Muscle of leg (tissue), 11 donors: ENCODE measurements around the gene HARBI1. TPM values are rescaled to one million over a fixed set of nuclear protein-coding genes. Genes with fewer than 3 reads are reported as not detected.

Source experiments
- DNase-seq: peaks from one replicate; pipeline ENCODE4 v3.0.0; 2013
- H3K27ac ChIP-seq: one replicate; pipeline ENCODE4 v1.5.1; 2013; ENCODE audit warnings: mild to moderate bottlenecking, low read length, control low read depth
- H3K27me3 ChIP-seq: one replicate; pipeline ENCODE4 v1.6.1; 2013; ENCODE audit warnings: low read length; ENCODE audit not compliant: control insufficient read depth, insufficient read depth
- H3K36me3 ChIP-seq: one replicate; pipeline ENCODE4 v1.6.1; 2013; ENCODE audit warnings: low read length; ENCODE audit not compliant: control insufficient read depth, insufficient read depth
- H3K4me1 ChIP-seq: one replicate; pipeline ENCODE4 v1.6.1; 2013; ENCODE audit warnings: low read length; ENCODE audit not compliant: control insufficient read depth, insufficient read depth
- H3K4me3 ChIP-seq: one replicate; pipeline ENCODE4 v1.5.1; 2013; ENCODE audit warnings: low read length, control low read depth
- H3K9me3 ChIP-seq: replicated peaks from 2 replicates; pipeline ENCODE4 v1.6.1; 2013; ENCODE audit warnings: low read depth, low read length; ENCODE audit not compliant: control insufficient read depth
- WGBS: methylation state at CpG from one replicate; pipeline ENCODE4 v1.1.5; 2013; ENCODE audit warnings: missing lambda C conversion rate; ENCODE audit not compliant: insufficient coverage; 5-methylcytosine and 5-hydroxymethylcytosine counted together
- polyA plus RNA-seq, 8 donors: library from polyadenylated mRNA; unstranded; fragments of 120-200 nt; gene quantifications; one replicate each; pipeline versions ENCODE4 v1.2.1 to v1.2.3, GENCODE V29; 2013; ENCODE audit warnings: inconsistent platforms in 1 of 8, low replicate concordance in 1 of 8; ENCODE audit not compliant: insufficient read length in 8 of 8, insufficient read depth in 1 of 8
- total RNA-seq: library from RNA; stranded (reverse); fragments of 120-200 nt; gene quantifications from one replicate; pipeline ENCODE4 v1.2.4, GENCODE V29; 2013

HARBI1 gene
- total and polyA plus RNA-seq, 9 donors, result 2.3 to 3.5 (median 2.7) TPM

- Histone ChIP-seq H3K27ac (no peak overlapping the region), H3K4me1 (no peaks in the 10 kb centered on the region), H3K36me3 (peaks cover 6% of the 10 kb centered on the region), H3K27me3 (no peaks in the 10 kb centered on the region), H3K4me3 (no peak overlapping the region), H3K9me3 (no peaks in the 10 kb centered on the region)
- WGBS, result no CpG with 5 or more reads among the region's 8 CpGs
- DNase-seq, result no peak
Observed at GRCh38 chr11:46599340-46600193, 17.5 kb downstream of the HARBI1 start.

GRCh38 chr11:46597609-46598219 is 19.3 kb downstream of the HARBI1 start:
- Histone ChIP-seq H3K4me1 (peaks cover 5% of the 10 kb centered on the region), H3K36me3 (no peaks in the 10 kb centered on the region), H3K27ac (no peak overlapping the region), H3K27me3 (no peaks in the 10 kb centered on the region), H3K4me3 (no peak overlapping the region), H3K9me3 (no peaks in the 10 kb centered on the region)
- DNase-seq, result no peak
- WGBS, result 100% methylated on average over 1 of the region's 6 CpGs

GRCh38 chr11:46597155-46597554 is 19.9 kb downstream of the HARBI1 start:
- peaks cover 9% of the 10 kb centered on the region for H3K4me1 ChIP-seq
- WGBS, result no CpG with 5 or more reads among the region's 1 CpG

GRCh38 chr11:46594785-46595184 is 22.2 kb downstream of the HARBI1 start:
- DNase-seq, result no peak
- WGBS, result 89% methylated on average over 4 of the region's 10 CpGs
- H3K27ac ChIP-seq, result no peak overlapping the region

More at GRCh38 chr11:46597155-46597554, 19.9 kb downstream of the HARBI1 start:
- Histone ChIP-seq H3K4me3 (no peak overlapping the region), H3K9me3 (no peaks in the 10 kb centered on the region), H3K36me3 (no peaks in the 10 kb centered on the region), H3K27me3 (no peaks in the 10 kb centered on the region), H3K27ac (no peak overlapping the region)
- DNase-seq, result no peak

GRCh38 chr11:46594374-46594700 is 22.7 kb downstream of the HARBI1 start:
- peaks cover 11% of the 10 kb centered on the region for H3K4me1 ChIP-seq
- no peak for DNase-seq
- no peaks in the 10 kb centered on the region for H3K36me3 ChIP-seq
- H3K4me3 ChIP-seq, result peak overlapping the region; percentile 80
- H3K9me3 ChIP-seq, result no peaks in the 10 kb centered on the region
- peak overlapping the region; percentile 86 for H3K27ac ChIP-seq
- H3K27me3 ChIP-seq, result no peaks in the 10 kb centered on the region
- WGBS, result no CpG with 5 or more reads among the region's 3 CpGs

More at GRCh38 chr11:46594785-46595184, 22.2 kb downstream of the HARBI1 start:
- no peaks in the 10 kb centered on the region for H3K9me3 ChIP-seq
- no peaks in the 10 kb centered on the region for H3K36me3 ChIP-seq
- H3K27me3 ChIP-seq, result no peaks in the 10 kb centered on the region
- H3K4me3 ChIP-seq, result no peak overlapping the region
- H3K4me1 ChIP-seq, result peaks cover 11% of the 10 kb centered on the region

GRCh38 chr11:46593550-46594373 is 23.3 kb downstream of the HARBI1 start, which contains the start of gene AMBRA1:
Gene AMBRA1, minus strand, starts transcription at chr11:46594023. Its CDS starts 45,643 bp downstream, at chr11:46548380.
- no peaks in the 10 kb centered on the region for H3K9me3 ChIP-seq
- H3K4me3 ChIP-seq, result peak within 1 kb of the TSS; percentile 80
- under 1% methylated on average over 44 of the region's 54 CpGs for WGBS
- no peaks in the 10 kb centered on the region for H3K36me3 ChIP-seq
- H3K4me1 ChIP-seq, result peaks cover 11% of the 10 kb centered on the region
- peak within 1 kb of the TSS; percentile 86 for H3K27ac ChIP-seq
- no peaks in the 10 kb centered on the region for H3K27me3 ChIP-seq
- DNase-seq, result peak; percentile 97

GRCh38 chr11:46590740-46591605 is 26.1 kb downstream of the HARBI1 start:
- DNase-seq, result no peak
- H3K4me3 ChIP-seq, result no peak overlapping the region

GRCh38 chr11:46588915-46589314 is 28.1 kb downstream of the HARBI1 start:
- peaks cover 11% of the 10 kb centered on the region for H3K4me1 ChIP-seq
- no peak overlapping the region for H3K27ac ChIP-seq
- H3K36me3 ChIP-seq, result no peaks in the 10 kb centered on the region
- H3K4me3 ChIP-seq, result no peak overlapping the region
- no peak for DNase-seq
- no peaks in the 10 kb centered on the region for H3K27me3 ChIP-seq
- no peaks in the 10 kb centered on the region for H3K9me3 ChIP-seq

More at GRCh38 chr11:46590740-46591605, 26.1 kb downstream of the HARBI1 start:
- Histone ChIP-seq H3K27ac (no peak overlapping the region), H3K36me3 (no peaks in the 10 kb centered on the region), H3K27me3 (no peaks in the 10 kb centered on the region), H3K4me1 (peaks cover 11% of the 10 kb centered on the region), H3K9me3 (no peaks in the 10 kb centered on the region)
- WGBS, result 80% methylated on average over 2 of the region's 11 CpGs

GRCh38 chr11:46588131-46588530 is 28.9 kb downstream of the HARBI1 start:
- 50% methylated on average over 1 of the region's 5 CpGs for WGBS
- H3K27ac ChIP-seq, result no peak overlapping the region
- H3K27me3 ChIP-seq, result no peaks in the 10 kb centered on the region
- H3K4me3 ChIP-seq, result no peak overlapping the region
- peaks cover 9% of the 10 kb centered on the region for H3K4me1 ChIP-seq
- no peak for DNase-seq
- H3K36me3 ChIP-seq, result no peaks in the 10 kb centered on the region
- H3K9me3 ChIP-seq, result no peaks in the 10 kb centered on the region
